Adrenal gland (tissue), 12 donors: ENCODE results near the gene ZMYND15. TPM values are rescaled to one million over a fixed set of nuclear protein-coding genes. Genes with fewer than 3 reads are reported as not detected.

Experiments used
- DNase-seq, 7 donors: peaks; one replicate each; pipeline ENCODE4 v3.0.0-alpha.2; 2019 to 2020
- H3K27ac ChIP-seq, 5 donors: fragments of 200-600 bp; sonication (generic) in 4 of 5; 1 replicate in 3 of 5; 2 replicates in 2 of 5; pipeline versions ENCODE4 v1.5.1 to v1.8.0; 2016 to 2020; ENCODE audit warnings: mild to moderate bottlenecking in 1 of 5
- H3K27me3 ChIP-seq: fragments of 200-600 bp; 2 replicates; pipeline ENCODE4 v1.8.0; 2021
- H3K36me3 ChIP-seq, 2 donors: fragments of 200-600 bp; replicated peaks in 1 of 2; 1 replicate in 1 of 2; 2 replicates in 1 of 2; pipeline versions ENCODE4 v1.5.1 to v1.8.0; 2018 to 2022
- H3K4me1 ChIP-seq, 2 donors: fragments of 200-600 bp; replicated peaks in 1 of 2; 1 replicate in 1 of 2; 2 replicates in 1 of 2; pipeline versions ENCODE4 v1.5.1 to v1.8.0; 2018 to 2021
- H3K4me3 ChIP-seq, 4 donors: fragments of 200-600 bp; sonication (generic) in 3 of 4; one replicate each; pipeline ENCODE4 v1.5.1; 2016 to 2018
- H3K9me3 ChIP-seq, 3 donors: fragments of 200-600 bp; sonication (generic) in 1 of 3; replicated peaks in 1 of 3; 1 replicate in 2 of 3; 2 replicates in 1 of 3; pipeline versions ENCODE4 v1.5.1 to v1.8.0; 2016 to 2021
- CTCF ChIP-seq, 6 experiments: fragments of 450-650 bp in 4 of 6; fragments of 200-600 bp in 2 of 6; sonication (generic) in 1 of 6; IDR thresholded peaks; 1 replicate in 5 of 6; 2 replicates in 1 of 6; pipeline versions ENCODE4 v1.5.1 to v1.8.0; 2016 to 2021; ENCODE audit warnings: antibody characterized with exemption in 6 of 6, mild to moderate bottlenecking in 2 of 6, moderate library complexity in 1 of 6
- POLR2A ChIP-seq, 2 donors: fragments of 450-650 bp; IDR thresholded peaks; one replicate each; pipeline ENCODE4 v1.6.1; 2017; ENCODE audit warnings: antibody characterized with exemption in 2 of 2, mild to moderate bottlenecking in 2 of 2, moderate library complexity in 1 of 2
- WGBS, 4 donors: extraction: QIAGEN DNeasy Blood & Tissue Kit in 2 of 4; methylation state at CpG; one replicate each; pipeline versions ENCODE4 v1.1.5 to v1.1.7; 2013 to 2017; 5-methylcytosine and 5-hydroxymethylcytosine counted together
- intact Hi-C, 2 donors: fragments of 100-400 bp; cut with DNase I; formaldehyde crosslinking; loops; one replicate each; pipeline versions ENCODE4 v1.14.1 to v1.15.0; 2022 to 2023
- polyA plus RNA-seq, 3 donors: library from polyadenylated mRNA; stranded (reverse); fragments of 200-250 nt in 2 of 3; fragments of 350-450 nt in 1 of 3; fragmentation: Illumina TruSeq in 1 of 3; extraction: RNeasy Lipid Tissue Mini Kit (QIAGEN cat#74804) in 1 of 3; gene quantifications; one replicate each; pipeline ENCODE4 v1.2.3, GENCODE V29; 2013 to 2014
- total RNA-seq, 9 donors: library from RNA; depleted of rRNA in 4 of 9; stranded (reverse); fragments of >200 nt in 4 of 9; fragments of 120-200 nt in 1 of 9; fragmentation: NEBNext Ultra II Directional in 1 of 9; extraction: Animal tissue kit (Norgen Biotek cat#: 25700) in 1 of 9; gene quantifications; one replicate each; pipeline versions ENCODE4 v1.1.0 to v1.2.4, GENCODE V29; 2013 to 2023
- donor health status: healthy with polysubstance abuse.
- donor health status: Bipolar disorder and iron deficiency.
- donor health status: DM: yes; HTN: yes; CAD: no.
- donor health status: DM: no; HTN: no; CAD: no.
- donor health status: DM: no; HTN: no; CAD: no.
- donor health status: DM: yes; HTN: yes; CAD: no.

The ZMYND15 gene
- total and polyA plus RNA-seq, 12 donors: 0.18 to 8.4 (median 1.7) TPM

DNA sequence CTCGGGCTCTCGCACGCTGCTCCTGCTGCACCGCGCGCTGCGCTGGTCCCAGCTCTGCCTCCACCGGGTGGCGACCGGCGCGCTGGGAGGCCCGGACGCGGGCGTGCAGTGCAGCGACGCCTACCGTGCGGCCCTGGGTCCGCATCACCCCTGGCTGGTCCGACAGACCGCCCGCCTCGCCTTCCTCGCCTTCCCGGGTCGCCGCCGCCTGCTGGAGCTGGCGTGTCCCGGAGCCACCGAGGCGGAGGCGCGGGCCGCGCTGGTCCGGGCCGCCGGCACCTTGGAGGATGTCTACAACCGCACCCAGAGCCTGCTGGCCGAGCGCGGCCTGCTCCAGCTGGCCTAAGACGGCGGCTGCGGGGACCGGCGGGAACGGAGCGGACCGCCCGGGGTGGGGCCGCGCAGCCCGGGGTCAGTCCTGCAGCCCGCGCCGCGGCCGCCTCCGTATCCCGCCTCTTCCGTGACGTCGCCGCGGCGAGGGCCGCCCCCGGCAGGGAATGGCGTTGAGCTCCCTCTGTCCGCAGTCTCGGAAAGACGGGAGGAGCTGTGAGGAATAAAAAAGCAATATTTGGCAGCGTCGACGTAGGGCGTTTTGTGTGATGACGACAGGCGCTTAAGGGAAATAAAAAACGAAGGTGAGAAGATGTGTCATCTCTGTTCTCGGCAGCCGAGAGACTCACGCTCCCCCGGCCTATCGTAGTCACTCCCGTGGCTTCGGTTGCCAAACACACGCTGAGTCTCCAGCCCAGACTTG lies 50.5 kb downstream of the ZMYND15 start:
- Histone ChIP-seq H3K4me1 (peaks cover 4 to 44% of the 10 kb centered on the region in 2 donors), H3K36me3 (no peaks in the 10 kb centered on the region), H3K4me3 (peak overlapping the region in 3 of 4 donors; percentile 15 to 57 (median 44)), H3K27me3 (peaks cover 6% of the 10 kb centered on the region), H3K9me3 (no peaks in the 10 kb centered on the region), H3K27ac (peak overlapping the region; percentile 78 to 98 (median 96))
- 0 to 1% (median 0%) methylated on average over 22 to 91 of the region's 91 CpGs for WGBS, 4 donors
- DNase-seq: peak; percentile 83 to 90 (median 85)
- TF ChIP-seq POLR2A (IDR thresholded peaks at IDR 0.05): peak; percentile 87 to 92
- TF ChIP-seq CTCF (IDR thresholded peaks at IDR 0.05): peak; percentile 34 to 96 (median 68)
- intact Hi-C loops: loop anchor here (2.0 to 10.0 kb wide), 4 partner anchors 55 to 101 kb away; partner anchors contain the start of genes ARRB2 (in 1 of the 2), CXCL16 (in 1 of the 2), MED11 (in 1 of the 2) and ZMYND15 (in 1 of the 2)

DNA sequence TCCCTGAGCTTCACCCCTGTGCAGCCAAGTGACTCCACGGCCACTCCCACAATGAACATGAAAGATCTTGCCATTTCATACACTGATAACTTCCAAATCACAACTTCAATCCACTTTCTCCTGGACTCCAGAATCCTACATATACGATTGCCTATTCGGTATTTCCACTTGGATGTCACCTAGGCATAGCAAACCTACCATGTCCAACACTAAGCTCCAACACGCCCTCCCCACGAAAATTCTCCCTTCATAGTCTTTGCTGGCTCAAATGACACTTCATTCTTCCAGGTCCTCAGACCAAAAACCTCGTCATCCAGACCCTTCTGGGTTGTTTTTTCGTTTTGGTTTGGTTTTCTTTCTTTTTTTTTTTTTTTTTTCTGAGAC lies 51.1 kb downstream of the ZMYND15 start:
- Histone ChIP-seq H3K9me3 (no peaks in the 10 kb centered on the region), H3K27me3 (peaks cover under 1% of the 10 kb centered on the region), H3K36me3 (no peaks in the 10 kb centered on the region), H3K4me1 (peaks cover 4 to 39% of the 10 kb centered on the region in 2 donors), H3K4me3 (peak overlapping the region in 2 of 4 donors; percentile 44 to 57), H3K27ac (peak overlapping the region in 4 of 5 donors; percentile 95 to 98 (median 96))
- WGBS, 4 donors: 40 to 52% (median 44%) methylated on average over 7 of the region's 7 CpGs
- TF ChIP-seq CTCF (IDR thresholded peaks at IDR 0.05) (no peak), POLR2A (IDR thresholded peaks at IDR 0.05) (no peak)
- intact Hi-C loops: loop anchor here in 1 of 2 donors (10.0 kb wide), 1 partner anchor 76 kb away; the partner anchor contains the start of gene ARRB2
- no peak for DNase-seq

- intact Hi-C loops: loop anchor here in 1 of 2 donors (10.0 kb wide), 1 partner anchor 80 kb away; the partner anchor contains the start of gene ARRB2
- H3K27ac ChIP-seq: no peak overlapping the region
- no peak overlapping the region for H3K4me3 ChIP-seq
- 77 to 100% (median 89%) methylated on average over 1 of the region's 1 CpG for WGBS, 4 donors
- TF ChIP-seq CTCF (IDR thresholded peaks at IDR 0.05): no peak
- TF ChIP-seq POLR2A (IDR thresholded peaks at IDR 0.05): no peak
- no peaks in the 10 kb centered on the region for H3K27me3 ChIP-seq
- peaks cover 0 to 21% of the 10 kb centered on the region in 2 donors for H3K36me3 ChIP-seq
- no peaks in the 10 kb centered on the region for H3K9me3 ChIP-seq
- DNase-seq: no peak
- H3K4me1 ChIP-seq: peaks cover 9 to 11% of the 10 kb centered on the region in 2 donors
Observed at GRCh38 chr17:4795168-4795567, 55.5 kb downstream of the ZMYND15 start.

Other genes with a start within 250 kb of the ZMYND15 start
- gene SPNS2, start 241.0 kb upstream of the ZMYND15 start, total RNA-seq: 10 to 100 TPM in 1 of 9 donors, 1 to 10 TPM in 8; 1.4 to 15.1 (median 7.5) TPM
- 10 to 100 TPM in 2 of 3 donors, under 1 TPM in 1; 0.90 to 25.1 (median 10.4) TPM for gene SPNS2, start 241.0 kb upstream of the ZMYND15 start, polyA plus RNA-seq
- gene MYBBP1A, start 184.4 kb upstream of the ZMYND15 start, total RNA-seq: 10 to 100 TPM; 17.9 to 65.5 (median 42.2) TPM
- 10 to 100 TPM; 19.0 to 62.3 (median 46.8) TPM for gene MYBBP1A, start 184.4 kb upstream of the ZMYND15 start, polyA plus RNA-seq
- gene GGT6, start 179.3 kb upstream of the ZMYND15 start, total RNA-seq: 1 to 10 TPM in 6 of 9 donors, under 1 TPM in 3; 0.06 to 4.2 (median 1.5) TPM
- under 1 TPM; 0.32 to 0.40 (median 0.34) TPM for gene GGT6, start 179.3 kb upstream of the ZMYND15 start, polyA plus RNA-seq
- under 1 TPM in 5 of 9 donors, not detected in 4; 0.11 to 0.94 (median 0.17) TPM for gene SMTNL2, start 155.3 kb upstream of the ZMYND15 start, total RNA-seq
- under 1 TPM in 2 of 3 donors, not detected in 1; 0.16 to 0.24 TPM for gene SMTNL2, start 155.3 kb upstream of the ZMYND15 start, polyA plus RNA-seq
- under 1 TPM in 2 of 9 donors, not detected in 7; 0.22 to 0.56 TPM for gene ALOX15, start 98.2 kb upstream of the ZMYND15 start, total RNA-seq
- under 1 TPM in 1 of 3 donors, not detected in 2; 0.08 TPM for gene ALOX15, start 98.2 kb upstream of the ZMYND15 start, polyA plus RNA-seq
- 10 to 100 TPM in 8 of 9 donors, 1 to 10 TPM in 1; 8.4 to 63.7 (median 30.0) TPM for gene PELP1, start 35.7 kb upstream of the ZMYND15 start, total RNA-seq
- gene PELP1, start 35.7 kb upstream of the ZMYND15 start, polyA plus RNA-seq: 10 to 100 TPM; 15.0 to 87.8 (median 60.9) TPM
- 10 to 100 TPM; 14.6 to 99.1 (median 55.0) TPM for gene ARRB2, start 29.2 kb upstream of the ZMYND15 start, total RNA-seq
- 100 to 1,000 TPM in 1 of 3 donors, 10 to 100 TPM in 2; 35.9 to 130 (median 68.9) TPM for gene ARRB2, start 29.2 kb upstream of the ZMYND15 start, polyA plus RNA-seq
- 10 to 100 TPM; 27.4 to 63.9 (median 45.0) TPM for gene MED11, start 8.4 kb upstream of the ZMYND15 start, total RNA-seq
- gene MED11, start 8.4 kb upstream of the ZMYND15 start, polyA plus RNA-seq: 10 to 100 TPM; 53.7 to 80.5 (median 70.1) TPM
- gene CXCL16, start 95 bp downstream of the ZMYND15 start, total RNA-seq: 10 to 100 TPM in 8 of 9 donors, 1 to 10 TPM in 1; 2.4 to 50.1 (median 38.2) TPM
- gene CXCL16, start 95 bp downstream of the ZMYND15 start, polyA plus RNA-seq: 10 to 100 TPM; 19.3 to 45.9 (median 28.8) TPM
- gene TM4SF5, start 32.1 kb downstream of the ZMYND15 start, total RNA-seq: under 1 TPM in 2 of 9 donors, not detected in 7; 0.32 to 0.55 TPM
- gene TM4SF5, start 32.1 kb downstream of the ZMYND15 start, polyA plus RNA-seq: under 1 TPM in 1 of 3 donors, not detected in 2; 0.17 TPM
- 1 to 10 TPM in 8 of 9 donors, under 1 TPM in 1; 0.50 to 6.9 (median 4.2) TPM for gene VMO1, start 46.5 kb downstream of the ZMYND15 start, total RNA-seq
- gene VMO1, start 46.5 kb downstream of the ZMYND15 start, polyA plus RNA-seq: 1 to 10 TPM in 2 of 3 donors, not detected in 1; 5.1 to 9.6 TPM
- not detected for gene GLTPD2, start 49.1 kb downstream of the ZMYND15 start, total RNA-seq
- not detected for gene GLTPD2, start 49.1 kb downstream of the ZMYND15 start, polyA plus RNA-seq
- gene PSMB6, start 56.3 kb downstream of the ZMYND15 start, total RNA-seq: 100 to 1,000 TPM; 112 to 281 (median 150) TPM
- 100 to 1,000 TPM in 2 of 3 donors, 10 to 100 TPM in 1; 70.5 to 227 (median 138) TPM for gene PSMB6, start 56.3 kb downstream of the ZMYND15 start, polyA plus RNA-seq
- gene PLD2, start 67.3 kb downstream of the ZMYND15 start, total RNA-seq: 10 to 100 TPM in 7 of 9 donors, 1 to 10 TPM in 2; 5.9 to 27.1 (median 16.4) TPM
- 10 to 100 TPM in 2 of 3 donors, 1 to 10 TPM in 1; 4.1 to 34.8 (median 19.5) TPM for gene PLD2, start 67.3 kb downstream of the ZMYND15 start, polyA plus RNA-seq
- gene MINK1, start 93.5 kb downstream of the ZMYND15 start, total RNA-seq: 100 to 1,000 TPM in 1 of 9 donors, 10 to 100 TPM in 8; 21.5 to 130 (median 51.7) TPM
- 100 to 1,000 TPM in 1 of 3 donors, 10 to 100 TPM in 2; 35.1 to 135 (median 41.0) TPM for gene MINK1, start 93.5 kb downstream of the ZMYND15 start, polyA plus RNA-seq
- gene C17orf107, start 159.7 kb downstream of the ZMYND15 start, total RNA-seq: 1 to 10 TPM in 5 of 9 donors, under 1 TPM in 4; 0.71 to 4.2 (median 1.3) TPM
- 1 to 10 TPM in 1 of 3 donors, under 1 TPM in 2; 0.42 to 1.1 (median 0.47) TPM for gene C17orf107, start 159.7 kb downstream of the ZMYND15 start, polyA plus RNA-seq
- gene CHRNE, start 163.3 kb downstream of the ZMYND15 start, total RNA-seq: 1 to 10 TPM in 2 of 9 donors, under 1 TPM in 5, not detected in 2; 0.30 to 7.2 (median 0.55) TPM
- gene CHRNE, start 163.3 kb downstream of the ZMYND15 start, polyA plus RNA-seq: under 1 TPM; 0.33 to 0.91 (median 0.56) TPM
- gene GP1BA, start 192.4 kb downstream of the ZMYND15 start, total RNA-seq: under 1 TPM in 2 of 9 donors, not detected in 7; 0.08 to 0.17 TPM
- gene GP1BA, start 192.4 kb downstream of the ZMYND15 start, polyA plus RNA-seq: not detected
- 10 to 100 TPM; 60.2 to 77.7 (median 68.0) TPM for gene SLC25A11, start 200.2 kb downstream of the ZMYND15 start, total RNA-seq
- gene SLC25A11, start 200.2 kb downstream of the ZMYND15 start, polyA plus RNA-seq: 10 to 100 TPM; 37.8 to 57.1 (median 40.3) TPM
- 100 to 1,000 TPM in 4 of 9 donors, 10 to 100 TPM in 5; 46.7 to 130 (median 88.8) TPM for gene RNF167, start 200.4 kb downstream of the ZMYND15 start, total RNA-seq
- gene RNF167, start 200.4 kb downstream of the ZMYND15 start, polyA plus RNA-seq: 100 to 1,000 TPM; 134 to 252 (median 240) TPM
- 1,000 to 10,000 TPM in 1 of 9 donors, 100 to 1,000 TPM in 8; 311 to 1,056 (median 451) TPM for gene PFN1, start 208.7 kb downstream of the ZMYND15 start, total RNA-seq
- 100 to 1,000 TPM; 310 to 593 (median 390) TPM for gene PFN1, start 208.7 kb downstream of the ZMYND15 start, polyA plus RNA-seq
- 10 to 100 TPM in 3 of 9 donors, 1 to 10 TPM in 6; 1.6 to 76.6 (median 4.7) TPM for gene ENO3, start 211.3 kb downstream of the ZMYND15 start, total RNA-seq
- gene ENO3, start 211.3 kb downstream of the ZMYND15 start, polyA plus RNA-seq: 10 to 100 TPM in 2 of 3 donors, 1 to 10 TPM in 1; 2.5 to 64.8 (median 22.0) TPM
- 100 to 1,000 TPM in 1 of 9 donors, 10 to 100 TPM in 8; 44.3 to 120 (median 73.1) TPM for gene SPAG7, start 228.0 kb downstream of the ZMYND15 start, total RNA-seq
- 100 to 1,000 TPM in 1 of 3 donors, 10 to 100 TPM in 2; 67.1 to 114 (median 82.9) TPM for gene SPAG7, start 228.0 kb downstream of the ZMYND15 start, polyA plus RNA-seq
- 10 to 100 TPM in 8 of 9 donors, 1 to 10 TPM in 1; 6.9 to 70.6 (median 22.7) TPM for gene CAMTA2, start 247.8 kb downstream of the ZMYND15 start, total RNA-seq
- gene CAMTA2, start 247.8 kb downstream of the ZMYND15 start, polyA plus RNA-seq: 100 to 1,000 TPM in 1 of 3 donors, 10 to 100 TPM in 2; 26.4 to 190 (median 93.4) TPM